T-cell (primary cell): ENCODE data around the gene POU1F1. TPM values are rescaled to one million over a fixed set of nuclear protein-coding genes. Genes with fewer than 3 reads are reported as not detected.

ENCODE experiments used
- ATAC-seq, 4 experiments: fragments of 200-7000 bp in 3 of 4; fragments of 150-1000 bp in 1 of 4; cut with Tn5 transposase; replicated peaks in 1 of 4; 1 replicate in 3 of 4; 2 replicates in 1 of 4; pipeline ENCODE4 v1.10.0; 2021; ENCODE audit warnings: moderate library complexity in 3 of 4, mild to moderate bottlenecking in 2 of 4, moderate number of reproducible peaks in 1 of 4
- CTCF ChIA-PET, 2 donors: fragments of 300-600 bp; sonication (Branson Sonifier 250); formaldehyde crosslinking; loops; one replicate each; lab custom pipeline; 2022; ENCODE audit warnings: antibody characterized with exemption in 2 of 2; lab: Charles Lee
- POLR2A ChIA-PET, 2 donors: fragments of 300-600 bp; sonication (Branson Sonifier 250); formaldehyde crosslinking; loops; one replicate each; lab custom pipeline; 2022; ENCODE audit warnings: antibody characterized with exemption in 2 of 2; lab: Charles Lee
- DNase-seq, 35 experiments: peaks; one replicate each; pipeline versions ENCODE4 v3.0.0 to v3.0.0-alpha.2; 2013 to 2023
- H3K27ac ChIP-seq: one replicate; pipeline ENCODE4 v1.5.1; 2013; ENCODE audit warnings: low read length
- H3K27me3 ChIP-seq, 2 experiments: replicated peaks in 1 of 2; 1 replicate in 1 of 2; 2 replicates in 1 of 2; pipeline versions ENCODE4 v1.6.1 to v1.7.0; 2013; ENCODE audit warnings: low read length in 1 of 2, mixed read lengths in 1 of 2; ENCODE audit not compliant: control insufficient read depth in 2 of 2, insufficient read depth in 2 of 2; ENCODE audit errors: extremely low read depth in 1 of 2
- H3K36me3 ChIP-seq, 2 donors: 1 replicate in 1 of 2; 2 replicates in 1 of 2; pipeline versions ENCODE4 v1.6.1 to v1.7.0; 2013; ENCODE audit warnings: low read length in 1 of 2; ENCODE audit not compliant: control insufficient read depth in 2 of 2, insufficient read depth in 1 of 2; ENCODE audit errors: extremely low read depth in 1 of 2
- H3K4me1 ChIP-seq, 2 experiments: 1 replicate in 1 of 2; 2 replicates in 1 of 2; pipeline versions ENCODE4 v1.6.1 to v1.7.0; 2013; ENCODE audit warnings: low read length in 2 of 2, mixed read lengths in 1 of 2; ENCODE audit not compliant: insufficient read depth in 2 of 2, control insufficient read depth in 1 of 2; ENCODE audit errors: extremely low read depth in 1 of 2
- H3K4me3 ChIP-seq, 2 donors: 1 replicate in 1 of 2; 2 replicates in 1 of 2; pipeline versions ENCODE4 v1.5.1 to v1.7.0; 2013; ENCODE audit warnings: mild to moderate bottlenecking in 2 of 2, low read length in 1 of 2, moderate library complexity in 1 of 2; ENCODE audit not compliant: control insufficient read depth in 1 of 2; ENCODE audit errors: extremely low read depth in 1 of 2
- H3K9me3 ChIP-seq: 2 replicates; pipeline ENCODE4 v1.7.0; 2013
- H3K27ac Mint-ChIP-seq, 2 donors: one replicate each; pipeline ENCODE4 v1.8.0; 2020 to 2021; ENCODE audit warnings: mild to moderate bottlenecking in 2 of 2, mixed read lengths in 2 of 2
- H3K27me3 Mint-ChIP-seq, 2 donors: one replicate each; pipeline ENCODE4 v1.8.0; 2021 to 2022; ENCODE audit warnings: mixed read lengths in 2 of 2
- H3K36me3 Mint-ChIP-seq: one replicate; pipeline ENCODE4 v1.8.0; 2021; ENCODE audit warnings: mixed read lengths
- H3K4me1 Mint-ChIP-seq, 3 donors: one replicate each; pipeline ENCODE4 v1.8.0; 2020 to 2022; ENCODE audit warnings: mixed read lengths in 3 of 3, mild to moderate bottlenecking in 1 of 3
- H3K4me3 Mint-ChIP-seq, 3 donors: one replicate each; pipeline ENCODE4 v1.8.0; 2020 to 2022; ENCODE audit warnings: mild to moderate bottlenecking in 3 of 3, mixed read lengths in 3 of 3, moderate library complexity in 3 of 3
- H3K9me3 Mint-ChIP-seq, 3 donors: one replicate each; pipeline ENCODE4 v1.8.0; 2020 to 2022; ENCODE audit warnings: mixed read lengths in 3 of 3
- WGBS: methylation state at CpG from one replicate; pipeline ENCODE4 v1.1.5; 2013; ENCODE audit warnings: missing lambda C conversion rate; ENCODE audit not compliant: insufficient coverage; 5-methylcytosine and 5-hydroxymethylcytosine counted together
- total RNA-seq, 35 experiments: library from RNA in 6 of 35; stranded (reverse) in 6 of 35; fragments of 120-200 nt in 1 of 35; gene quantifications; one replicate each; pipeline versions ENCODE4 v1.2.1 to v1.2.4 and lab custom pipeline; 2013 to 2026

Gene POU1F1
- total RNA-seq, 5 donors from 2014 or later (not counting 1 experiment from before 2014, with no cell fraction given): not detected

DNA sequence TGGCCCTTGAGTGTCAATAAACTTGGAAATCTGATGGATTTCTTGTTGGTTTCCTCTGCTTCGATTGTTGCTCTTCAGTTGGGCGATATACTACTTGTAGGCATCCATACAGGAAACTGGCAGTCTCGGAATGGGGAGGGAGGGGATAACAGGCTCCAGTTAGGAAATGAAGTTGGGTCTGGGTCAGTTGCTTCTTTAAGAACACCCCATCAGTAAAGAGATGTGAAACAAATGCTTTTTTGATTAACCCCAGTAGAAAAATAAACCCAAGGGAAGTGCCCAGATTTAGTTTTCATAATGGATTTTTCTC, 48.6 kb downstream of the POU1F1 start:
- H3K9me3 ChIP-seq: no peaks in the 10 kb centered on the region
- peak overlapping the region; percentile 82 to 90 for H3K4me3 ChIP-seq
- Mint-ChIP-seq H3K9me3 (peaks cover 0 to 3% (median 0%) of the 10 kb centered on the region in 3 donors), H3K4me3 (peak overlapping the region; percentile 99), H3K36me3 (peaks cover 13% of the 10 kb centered on the region), H3K27me3 (peaks cover 3 to 10% of the 10 kb centered on the region in 2 donors), H3K27ac (peak overlapping the region; percentile 94 to 97), H3K4me1 (peaks cover 48 to 56% (median 49%) of the 10 kb centered on the region in 3 donors)
- H3K4me1 ChIP-seq: peaks cover 8 to 10% of the 10 kb centered on the region in 2 experiments
- peak overlapping the region; percentile 85 for H3K27ac ChIP-seq
- WGBS: no CpG with 5 or more reads among the region's 3 CpGs
- H3K27me3 ChIP-seq: no peaks in the 10 kb centered on the region
- ChIA-PET CTCF (interaction anchor here in 1 of 2 donors (1.8 kb wide), 1 partner anchor 33 kb away, joined by 9 read pairs; no protein-coding TSS in a partner anchor), POLR2A (interaction anchor here in 1 of 2 donors (1.0 kb wide), 1 partner anchor 773 kb away, joined by 3 read pairs; no protein-coding TSS in a partner anchor)
- no peak for ATAC-seq
- peak in 1 of 35 experiments; percentile 0 for DNase-seq
- no peaks in the 10 kb centered on the region for H3K36me3 ChIP-seq

DNA sequence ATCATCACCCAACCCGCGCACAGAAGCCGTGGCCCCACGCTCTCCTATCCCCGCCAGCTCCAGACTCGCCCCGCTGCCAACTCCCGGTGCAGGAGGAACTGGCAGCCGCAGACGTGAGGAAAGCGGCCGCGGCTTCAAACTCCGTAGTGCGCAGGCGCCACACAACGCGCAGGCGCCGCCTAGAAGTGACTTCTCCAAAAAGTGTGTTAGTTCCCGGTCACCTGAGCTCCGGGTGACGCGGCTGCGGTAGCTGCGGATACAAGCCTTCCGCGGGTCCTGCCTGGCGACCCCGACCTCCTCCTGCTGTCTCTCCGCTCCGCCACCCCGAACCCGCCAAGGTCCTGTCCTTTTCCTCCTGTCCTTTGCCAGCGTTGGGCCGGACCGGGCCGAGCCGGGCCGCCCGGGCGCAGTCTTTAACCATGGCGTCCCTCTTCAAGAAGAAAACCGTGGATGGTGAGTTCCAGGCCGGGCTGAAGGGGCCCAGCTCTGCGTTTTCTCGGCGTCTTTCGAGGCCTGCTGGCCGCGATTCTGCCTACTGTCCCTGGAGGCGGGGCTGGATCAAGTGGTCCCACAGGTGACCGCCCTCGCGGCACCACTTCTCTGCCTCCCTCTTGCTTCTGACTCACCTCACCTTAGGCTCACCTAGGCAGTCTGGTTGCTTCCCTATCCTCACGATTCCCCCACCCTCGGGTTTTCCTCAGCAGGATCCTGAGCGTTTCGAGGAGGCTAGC, 49.1 kb downstream of the POU1F1 start, which contains the start of gene CHMP2B:
TSS of gene CHMP2B (plus strand) at position 206 of the 731 bp plus-strand sequence. CDS start at position 420, 214 bp downstream.
- peaks cover 11% of the 10 kb centered on the region for H3K36me3 Mint-ChIP-seq
- peak within 1 kb of the TSS; percentile 85 for H3K27ac ChIP-seq
- CTCF ChIA-PET: interaction anchor here in 1 of 2 donors (1.8 kb wide), 1 partner anchor 33 kb away, joined by 9 read pairs; no protein-coding TSS in a partner anchor
- peaks cover 44 to 51% (median 44%) of the 10 kb centered on the region in 3 donors for H3K4me1 Mint-ChIP-seq
- WGBS: under 1% methylated on average over 55 of the region's 59 CpGs
- POLR2A ChIA-PET: interaction anchor here (0.7 to 1.0 kb wide), 3 partner anchors 774 to 1013 kb away, joined by 3 to 4 read pairs (median 3); partner anchors contain the start of genes CGGBP1 (in 1 of the 2) and ZNF654 (in 1 of the 2)
- H3K4me3 ChIP-seq: peak within 1 kb of the TSS; percentile 82 to 90
- H3K9me3 ChIP-seq: no peaks in the 10 kb centered on the region
- H3K27ac Mint-ChIP-seq: peak within 1 kb of the TSS; percentile 94 to 97
- no peaks in the 10 kb centered on the region for H3K36me3 ChIP-seq
- H3K9me3 Mint-ChIP-seq: peaks cover 0 to 4% (median 0%) of the 10 kb centered on the region in 3 donors
- peak within 1 kb of the TSS; percentile 99 for H3K4me3 Mint-ChIP-seq
- peak; percentile 90 to 93 (median 92) for ATAC-seq
- peaks cover 4 to 11% of the 10 kb centered on the region in 2 donors for H3K27me3 Mint-ChIP-seq
- H3K27me3 ChIP-seq: no peaks in the 10 kb centered on the region
- DNase-seq: peak; percentile 77 to 96 (median 89)
- peaks cover 8 to 10% of the 10 kb centered on the region in 2 experiments for H3K4me1 ChIP-seq

DNA sequence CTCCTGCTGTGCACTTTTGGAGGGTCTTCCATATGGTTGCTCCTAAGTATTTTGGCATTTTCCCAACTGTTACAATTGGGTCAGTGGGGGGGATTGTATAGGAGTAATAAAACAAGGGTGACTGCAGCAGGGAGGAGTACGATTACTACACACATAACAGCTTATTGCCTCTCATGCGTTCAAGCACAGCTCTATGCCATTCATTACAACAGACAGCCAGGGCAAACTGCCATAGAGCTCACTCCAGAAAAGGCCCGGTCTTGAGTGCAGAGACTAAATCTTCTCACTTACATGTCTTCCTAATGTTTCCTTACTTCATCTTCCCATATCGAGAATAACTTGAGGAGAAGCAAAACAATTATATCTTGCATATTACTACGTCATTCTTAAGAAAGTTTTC, 50.7 kb downstream of the POU1F1 start:
- Mint-ChIP-seq H3K36me3 (no peaks in the 10 kb centered on the region), H3K27me3 (peaks cover 8 to 15% of the 10 kb centered on the region in 2 donors), H3K27ac (no peak overlapping the region), H3K9me3 (peaks cover 0 to 4% (median 0%) of the 10 kb centered on the region in 3 donors), H3K4me3 (peak overlapping the region; percentile 55 to 99 (median 55)), H3K4me1 (peaks cover 32 to 38% (median 33%) of the 10 kb centered on the region in 3 donors)
- no peak for ATAC-seq
- no peak for DNase-seq
- Histone ChIP-seq H3K4me1 (peaks cover 8 to 10% of the 10 kb centered on the region in 2 experiments), H3K36me3 (no peaks in the 10 kb centered on the region), H3K27ac (no peak overlapping the region), H3K27me3 (no peaks in the 10 kb centered on the region), H3K9me3 (no peaks in the 10 kb centered on the region), H3K4me3 (no peak overlapping the region)
- POLR2A ChIA-PET: interaction anchor here in 1 of 2 donors (0.6 kb wide), 1 partner anchor 42 kb away, joined by 3 read pairs; no protein-coding TSS in a partner anchor
- CTCF ChIA-PET: interaction anchor here (0.6 kb wide), 2 partner anchors 14 to 1205 kb away, joined by 4 read pairs; no protein-coding TSS in a partner anchor
- WGBS: 92% methylated on average over 2 of the region's 5 CpGs

DNA sequence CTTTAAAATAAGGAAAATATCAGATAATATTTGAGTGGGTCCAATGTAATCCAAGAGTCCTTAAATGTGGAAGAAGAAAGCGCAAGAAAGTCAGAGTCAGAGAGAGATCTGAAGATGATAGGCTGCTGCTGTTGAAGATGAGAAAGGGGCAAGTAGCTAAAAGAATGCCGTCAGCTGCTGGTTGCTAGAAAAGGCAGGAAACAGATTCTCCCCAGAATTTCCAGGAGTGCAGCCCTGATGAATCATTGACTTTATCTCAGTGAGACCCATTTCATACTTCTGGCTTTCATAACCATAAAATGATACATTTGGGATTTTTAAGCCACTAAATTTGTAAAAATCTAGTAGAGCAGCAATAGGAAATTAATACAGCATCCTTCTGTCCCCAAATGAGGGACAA, 56.8 kb downstream of the POU1F1 start:
- Mint-ChIP-seq H3K36me3 (no peaks in the 10 kb centered on the region), H3K27me3 (peaks cover 35 to 39% of the 10 kb centered on the region in 2 donors), H3K9me3 (peaks cover 0 to 4% (median 0%) of the 10 kb centered on the region in 3 donors), H3K4me3 (no peak overlapping the region), H3K4me1 (no peaks in the 10 kb centered on the region), H3K27ac (no peak overlapping the region)
- Histone ChIP-seq H3K9me3 (no peaks in the 10 kb centered on the region), H3K27ac (no peak overlapping the region), H3K27me3 (peaks cover 0 to 11% of the 10 kb centered on the region in 2 experiments), H3K4me1 (no peaks in the 10 kb centered on the region), H3K36me3 (no peaks in the 10 kb centered on the region), H3K4me3 (no peak overlapping the region)
- 100% methylated on average over 2 of the region's 2 CpGs for WGBS
- DNase-seq (no peak), ATAC-seq (no peak)
- ChIA-PET POLR2A (no interaction called here), CTCF (no interaction called here)

DNA sequence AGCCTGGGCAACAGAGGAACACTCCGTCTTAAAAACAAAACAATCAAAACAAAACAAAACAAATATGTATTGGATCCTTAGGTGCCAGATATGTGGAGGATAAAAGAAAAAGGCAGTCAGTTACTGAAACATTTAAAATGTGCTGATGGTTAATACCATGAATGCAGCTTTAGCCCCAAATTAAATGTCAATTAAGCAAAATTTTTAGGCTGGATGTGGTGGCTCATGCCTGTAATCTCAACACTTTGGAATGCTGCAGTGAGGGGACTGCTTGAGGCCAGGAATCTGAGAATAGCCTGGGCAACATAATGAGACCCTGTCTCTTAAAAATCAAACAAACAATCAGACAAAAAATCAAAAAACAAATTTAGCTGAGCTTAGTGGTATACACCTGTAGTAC, 57.8 kb downstream of the POU1F1 start:
- WGBS: no CpG with 5 or more reads among the region's 1 CpG
- ATAC-seq (no peak), DNase-seq (no peak)
- Mint-ChIP-seq H3K27ac (no peak overlapping the region), H3K27me3 (peaks cover 39 to 40% of the 10 kb centered on the region in 2 donors), H3K9me3 (peaks cover 0 to 4% (median 0%) of the 10 kb centered on the region in 3 donors), H3K36me3 (no peaks in the 10 kb centered on the region), H3K4me3 (no peak overlapping the region), H3K4me1 (no peaks in the 10 kb centered on the region)
- H3K27me3 ChIP-seq: peaks cover 0 to 11% of the 10 kb centered on the region in 2 experiments
- no peaks in the 10 kb centered on the region for H3K9me3 ChIP-seq
- H3K4me1 ChIP-seq: no peaks in the 10 kb centered on the region
- POLR2A ChIA-PET: no interaction called here
- H3K4me3 ChIP-seq: no peak overlapping the region
- H3K27ac ChIP-seq: no peak overlapping the region
- no peaks in the 10 kb centered on the region for H3K36me3 ChIP-seq
- CTCF ChIA-PET: no interaction called here
